Sigmoid colon (tissue), 4 donors: Measurements from ENCODE around the gene TANGO2.

Experiments
- CTCF ChIP-seq, 4 experiments: fragments of 450-650 bp in 3 of 4; fragments of 200-600 bp in 1 of 4; IDR thresholded peaks; one replicate each; pipeline ENCODE4 v1.5.1; 2016 to 2019; ENCODE audit warnings: antibody characterized with exemption in 4 of 4, mild to moderate bottlenecking in 3 of 4, moderate library complexity in 2 of 4
- EP300 ChIP-seq, 4 donors: sonication (generic); formaldehyde crosslinking; IDR thresholded peaks; one replicate each; pipeline ENCODE4 v1.6.1; 2017; ENCODE audit warnings: antibody characterized with exemption in 4 of 4
- POLR2A ChIP-seq, 2 donors: fragments of 450-650 bp; IDR thresholded peaks; one replicate each; pipeline ENCODE4 v1.6.1; 2016; ENCODE audit warnings: antibody characterized with exemption in 2 of 2, mild to moderate bottlenecking in 2 of 2, moderate library complexity in 2 of 2
- POLR2AphosphoS5 ChIP-seq, 4 donors: sonication (generic); formaldehyde crosslinking; IDR thresholded peaks; one replicate each; pipeline ENCODE4 v1.6.1; 2017; ENCODE audit warnings: antibody characterized with exemption in 4 of 4

- TF ChIP-seq CTCF (IDR thresholded peaks at IDR 0.05) (no peak), POLR2AphosphoS5 (IDR thresholded peaks at IDR 0.05) (no peak), POLR2A (IDR thresholded peaks at IDR 0.05) (no peak), EP300 (IDR thresholded peaks at IDR 0.05) (no peak)
Measured at GRCh38 chr22:20036084-20036482, 15.2 kb downstream of the TANGO2 start.
